Left ventricle myocardium superior (tissue), 1 donor: ENCODE data around the gene PHKA1. TPM values are rescaled to one million over a fixed set of nuclear protein-coding genes. Genes with fewer than 3 reads are reported as not detected.
"Not testable (repeated sequence)": the region's sequence is repeated elsewhere in the genome, so short reads cannot be mapped to it uniquely, and the experiment has no call there.

Experiments used
- ATAC-seq: fragments of 200-7000 bp; cut with Tn5 transposase; one replicate; pipeline ENCODE4 v1.9.1; 2020; ENCODE audit warnings: mild to moderate bottlenecking, moderate library complexity
- DNase-seq: peaks from one replicate; pipeline ENCODE4 v3.0.0-alpha.2; 2020
- intact Hi-C: fragments of 100-400 bp; cut with micrococcal nuclease; formaldehyde crosslinking; loops from one replicate; pipeline ENCODE4 v1.11.0; 2022
- long read RNA-seq: library from polyadenylated mRNA; unstranded; transcript quantifications from one replicate; pipeline ENCODE4 v2.0.0, GENCODE V29; 2021
- total RNA-seq: library from RNA; stranded (reverse); fragmentation: NEBNext Ultra II Directional; extraction: Animal tissue kit (Norgen Biotek cat#: 25700); gene quantifications from one replicate; pipeline ENCODE4 v1.2.1, GENCODE V29; 2021
- donor health status: DM: no; HTN: yes; CAD: no; lungs with severe emphysema.

Gene PHKA1
- total RNA-seq = 17.3 TPM
- long read RNA-seq, full-length matches to known transcripts = 10 of 20 reads
- long read RNA-seq, partial matches to known transcripts = 2 of 20 reads
- long read RNA-seq, other reads (novel, unspliced or antisense) = 8 of 20 reads

DNA sequence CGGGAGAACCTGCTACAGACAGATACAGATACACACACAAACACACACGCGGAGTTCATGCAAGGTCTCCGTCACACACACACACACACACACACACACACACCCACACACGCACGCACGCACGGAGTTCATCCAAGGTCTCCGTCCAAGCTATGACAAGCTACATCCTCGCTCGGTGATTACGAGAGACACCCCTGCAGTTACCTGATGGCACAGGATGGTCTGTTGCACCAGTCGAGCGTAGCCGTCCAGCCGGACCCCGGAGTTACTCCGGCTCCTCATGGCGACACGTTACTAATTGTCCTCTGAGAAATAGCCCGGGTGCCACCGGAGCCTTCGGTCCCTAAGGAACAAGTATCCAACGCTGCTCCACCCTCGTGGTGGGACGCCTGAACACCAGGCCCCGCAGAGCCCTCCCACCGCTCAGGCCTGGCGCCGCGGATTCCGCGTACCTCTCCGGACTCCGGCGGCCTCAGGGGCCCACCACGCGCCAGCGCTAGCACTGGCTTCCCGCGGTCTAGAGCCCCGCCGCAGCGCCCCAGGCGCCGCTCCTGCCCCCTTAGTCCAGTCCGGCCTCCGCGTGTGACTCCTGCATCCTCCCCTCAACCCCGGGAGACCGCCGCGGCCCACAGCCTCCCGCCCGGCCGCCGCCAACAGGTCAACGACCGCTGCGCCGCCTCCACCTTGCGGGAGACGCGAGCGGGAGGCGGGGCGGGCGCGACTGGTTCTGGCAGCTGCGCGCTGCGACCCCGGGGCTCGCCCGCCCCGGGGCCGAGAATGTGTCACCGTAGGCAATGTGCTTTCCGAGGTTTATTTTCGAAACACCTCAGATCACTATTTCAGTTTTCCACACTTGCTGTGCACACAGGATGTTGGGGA, at the start of gene PHKA1:
TSS of gene PHKA1 (minus strand) at position 708 of the 879 bp plus-strand sequence. CDS start at position 282, 426 bp downstream.
- intact Hi-C loops = not testable (repeated sequence)
- ATAC-seq = peak; percentile 85
- DNase-seq = peak; percentile 70

DNA sequence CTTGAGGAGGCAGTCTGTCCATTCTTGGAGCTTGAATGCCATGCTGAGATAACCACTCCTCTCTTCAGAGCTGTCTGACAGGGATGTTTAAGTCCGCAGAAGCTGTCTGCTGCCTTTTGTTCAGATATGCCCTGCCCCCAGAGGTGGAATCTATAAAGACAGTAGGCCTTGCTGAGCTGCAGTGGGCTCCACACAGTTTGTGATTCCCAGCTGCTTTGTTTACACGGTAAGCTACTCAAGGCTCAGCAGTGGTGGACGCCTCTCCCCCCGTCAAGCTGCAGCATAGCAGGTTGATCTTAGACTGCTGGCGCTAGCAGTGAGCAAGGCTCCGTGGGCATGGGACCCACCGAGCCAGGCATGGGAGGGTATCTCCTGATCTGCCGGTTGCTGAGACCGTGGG, 46.3 kb upstream of the PHKA1 start:
- DNase-seq, ATAC-seq, intact Hi-C loops: not testable (repeated sequence)

GRCh38 chrX:72748545-72748944, 34.4 kb upstream of the PHKA1 start:
- ATAC-seq, intact Hi-C loops, DNase-seq: not testable (repeated sequence)

GRCh38 chrX:72745546-72745945, 31.4 kb upstream of the PHKA1 start:
- intact Hi-C loops, ATAC-seq, DNase-seq: not testable (repeated sequence)

DNA sequence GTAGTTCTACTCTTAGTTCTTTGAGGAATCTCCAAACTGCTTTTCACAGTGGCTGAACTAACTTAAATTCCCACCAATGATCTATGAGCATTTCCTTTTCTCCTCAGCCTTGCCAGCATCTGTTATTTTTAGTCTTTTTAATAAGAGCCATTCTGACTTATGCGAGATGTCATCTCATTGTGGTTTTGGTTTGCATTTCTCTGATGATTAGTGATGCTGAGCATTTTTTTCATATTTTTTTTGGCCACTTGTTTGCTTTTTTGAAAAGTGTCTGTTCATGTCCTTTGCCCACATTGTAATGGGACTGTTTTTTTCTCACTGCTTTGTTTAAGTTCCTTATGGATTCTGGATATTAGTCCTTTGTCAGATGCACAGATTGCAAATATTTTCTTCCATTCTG, 21.5 kb upstream of the PHKA1 start:
- intact Hi-C loops = no loop called here
- no peak for DNase-seq
- no peak for ATAC-seq

GRCh38 chrX:72733636-72734035, 19.5 kb upstream of the PHKA1 start:
- DNase-seq, ATAC-seq, intact Hi-C loops: not testable (repeated sequence)

DNA sequence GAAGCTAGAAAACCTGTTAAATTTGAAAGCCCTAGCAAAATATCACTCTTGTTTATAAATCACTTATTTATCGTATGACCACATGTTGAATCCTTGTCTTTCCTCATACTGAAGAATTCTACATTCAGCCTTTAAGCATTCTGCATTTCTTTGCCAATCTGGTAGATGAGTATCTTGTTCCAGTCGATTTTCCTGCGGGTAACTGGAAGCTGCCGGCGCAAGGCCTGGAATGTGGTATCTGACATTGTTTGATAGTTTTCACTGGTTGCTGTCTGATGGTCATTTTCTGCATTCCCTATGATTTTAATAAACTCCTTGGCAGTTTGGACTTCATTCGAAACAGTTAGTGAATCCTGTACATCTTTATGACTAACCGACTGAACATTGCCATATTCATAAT, 13.7 kb upstream of the PHKA1 start:
- intact Hi-C loops = no loop called here
- DNase-seq = no peak
- no peak for ATAC-seq

DNA sequence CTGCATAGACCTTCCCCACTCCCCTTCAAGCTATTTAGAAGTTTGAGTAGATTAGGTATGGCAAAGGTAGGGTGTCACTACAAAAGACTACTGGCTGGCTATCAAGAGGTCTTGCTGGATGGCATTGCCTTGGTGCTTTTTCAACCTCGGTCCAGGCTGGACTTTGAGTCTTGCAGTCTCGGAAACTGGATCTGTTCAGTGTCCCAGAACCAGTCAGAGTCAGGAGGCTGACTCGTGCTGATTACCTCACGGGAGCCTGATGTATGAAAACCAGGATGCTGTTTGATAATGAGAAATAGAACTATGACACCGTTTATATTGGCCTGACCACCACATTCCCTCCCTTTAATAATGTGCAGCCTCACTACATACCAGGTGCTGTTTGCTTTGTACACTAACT, 2.7 kb upstream of the PHKA1 start:
- ATAC-seq (no peak), DNase-seq (no peak)
- intact Hi-C loops = no loop called here

DNA sequence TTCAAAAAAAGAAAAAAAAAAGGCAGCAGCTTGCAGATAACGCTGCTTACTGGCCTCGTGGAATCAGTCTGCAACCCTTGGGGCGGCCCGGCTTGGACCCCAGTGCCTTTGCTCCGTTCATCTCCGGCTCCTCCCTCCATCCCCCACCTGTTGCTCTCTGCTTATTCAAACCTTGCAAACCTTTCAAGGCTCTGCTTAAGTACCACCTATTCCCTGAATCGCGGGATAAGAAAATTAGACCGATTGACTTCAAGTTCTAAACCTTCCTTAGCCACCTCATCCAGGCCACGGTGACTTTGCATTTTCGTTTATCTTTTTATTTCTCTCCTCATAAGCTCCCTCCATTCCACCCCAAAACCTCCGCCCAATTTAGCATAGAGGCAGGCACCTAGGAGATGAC, 1.4 kb upstream of the PHKA1 start:
- ATAC-seq (no peak), DNase-seq (no peak)
- intact Hi-C loops = no loop called here

DNA sequence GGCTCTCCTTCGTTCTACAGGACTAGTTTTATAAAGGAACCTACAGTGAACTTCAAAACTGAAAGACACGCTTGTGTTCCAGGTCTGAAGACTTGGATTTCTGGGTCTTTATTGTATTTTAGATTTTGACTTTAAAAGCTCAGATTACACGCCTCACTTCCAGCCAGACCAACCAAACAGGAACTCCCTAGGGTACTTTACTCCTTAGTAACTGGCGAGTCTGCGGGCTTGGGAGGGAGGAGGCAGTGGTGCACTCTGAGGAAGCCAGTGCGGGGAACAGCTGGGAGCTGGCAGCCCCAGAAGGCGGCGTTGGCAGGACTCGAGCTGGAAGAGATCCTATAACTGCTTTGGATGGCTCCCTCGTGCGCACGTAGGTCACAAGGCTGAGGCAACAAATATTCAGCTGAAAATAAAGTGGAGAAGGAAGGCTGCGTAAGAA, 391 bp upstream of the PHKA1 start:
- DNase-seq = peak; percentile 79
- ATAC-seq = peak; percentile 93
- intact Hi-C loops = no loop called here

- ATAC-seq (no peak), DNase-seq (no peak)
- intact Hi-C loops = no loop called here
Observed at GRCh38 chrX:72713130-72713529, 976 bp downstream of the PHKA1 start.

- intact Hi-C loops = no loop called here
- no peak for ATAC-seq
Observed at GRCh38 chrX:72712094-72712755, 1.9 kb downstream of the PHKA1 start.

GRCh38 chrX:72705814-72706213, 8.3 kb downstream of the PHKA1 start:
- DNase-seq = no peak
- no peak for ATAC-seq
- intact Hi-C loops = no loop called here

More at GRCh38 chrX:72712094-72712755, 1.9 kb downstream of the PHKA1 start:
- no peak for DNase-seq

DNA sequence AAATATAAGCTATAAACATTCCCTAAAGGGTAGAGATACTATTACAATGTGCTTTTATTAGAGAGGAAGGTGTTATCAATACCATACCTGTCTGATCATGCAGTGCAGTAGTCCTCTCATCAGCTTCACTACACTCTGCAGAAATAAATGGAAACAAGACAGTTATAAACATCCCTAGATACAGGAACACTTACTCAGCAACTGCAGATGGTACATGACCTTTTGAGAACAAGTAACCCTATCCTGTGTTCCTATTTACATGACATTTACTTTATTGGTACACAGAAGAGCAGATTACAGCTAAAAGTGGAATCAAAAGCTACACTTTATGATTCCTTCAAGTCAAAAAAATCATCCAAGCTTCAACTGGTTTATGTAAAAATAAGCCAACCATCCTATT, 9.0 kb downstream of the PHKA1 start:
- ATAC-seq (no peak), DNase-seq (no peak)
- intact Hi-C loops = no loop called here

GRCh38 chrX:72694170-72694569, 19.9 kb downstream of the PHKA1 start:
- ATAC-seq = no peak
- intact Hi-C loops = no loop called here
- no peak for DNase-seq

DNA sequence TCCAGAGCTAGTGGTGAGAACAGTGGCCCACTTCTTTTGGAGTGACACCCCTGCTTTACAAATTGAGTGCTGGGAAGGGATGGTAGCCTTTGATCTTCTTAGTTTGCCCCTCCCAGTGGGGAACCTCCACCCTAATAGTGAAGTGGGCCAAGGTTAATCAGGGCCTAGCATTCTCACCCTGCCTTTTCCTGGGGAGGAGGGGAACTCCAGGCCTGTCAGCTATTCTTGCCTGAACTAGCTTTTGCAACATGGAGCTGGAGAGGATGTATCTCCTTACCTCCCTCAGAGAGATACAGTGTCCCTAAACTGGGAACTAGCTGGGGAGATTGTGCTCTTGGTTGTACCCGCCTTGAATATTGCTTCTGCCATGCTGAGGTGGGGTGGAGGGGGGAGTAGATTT, 20.6 kb downstream of the PHKA1 start:
- DNase-seq (no peak), ATAC-seq (no peak)
- intact Hi-C loops = no loop called here

DNA sequence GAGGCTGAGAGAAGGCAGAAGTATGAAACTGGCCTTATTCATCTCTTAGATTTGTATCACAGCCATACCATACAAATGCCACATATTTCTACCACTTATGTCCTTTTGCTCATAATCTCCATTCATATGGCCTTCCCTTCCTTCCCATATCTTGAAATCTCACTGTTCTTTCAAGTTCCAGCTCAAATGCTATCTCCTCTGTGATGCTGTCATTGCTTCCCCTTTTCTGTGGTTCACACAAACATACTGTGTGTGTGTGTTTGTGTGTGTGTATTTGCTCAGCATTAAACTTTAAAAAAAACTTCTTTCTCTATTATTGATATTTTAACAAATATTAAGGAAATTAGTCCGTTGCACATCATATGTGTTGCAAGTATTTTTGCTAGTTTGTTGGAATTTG, 26.7 kb downstream of the PHKA1 start:
- no peak for ATAC-seq
- intact Hi-C loops = no loop called here

DNA sequence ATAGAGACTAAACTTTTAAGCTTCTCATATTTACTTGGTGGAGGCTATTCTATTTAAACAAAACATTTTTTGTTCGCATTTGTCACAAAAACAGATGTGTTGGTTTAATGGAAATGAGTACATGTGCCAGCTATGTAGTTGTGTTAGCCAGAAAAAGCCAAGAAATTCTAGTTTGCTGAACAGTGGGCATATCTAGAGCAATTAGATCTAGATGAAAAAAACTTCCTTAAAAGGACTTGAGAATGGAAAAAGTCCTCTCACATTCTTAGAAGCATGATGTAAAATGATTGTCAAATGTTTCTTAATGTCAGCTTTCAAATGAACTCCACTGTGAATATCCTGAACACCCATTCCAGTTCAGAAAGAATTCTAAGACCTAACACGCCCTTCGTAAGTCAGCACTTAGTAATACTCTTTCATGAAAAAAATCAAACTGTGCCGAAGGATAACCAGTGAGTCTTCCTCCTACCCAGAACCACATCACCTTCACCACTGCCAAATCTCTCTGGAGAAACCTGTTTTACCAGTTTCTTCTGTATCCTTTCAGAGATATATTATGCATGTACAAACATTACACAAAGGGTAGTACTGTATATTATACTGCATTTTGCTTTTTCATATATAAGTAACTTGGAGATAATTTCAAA, 28.2 kb downstream of the PHKA1 start:
- ATAC-seq = no peak
- intact Hi-C loops = no loop called here
- no peak for DNase-seq

More for the DNA sequence above, 26.7 kb downstream of the PHKA1 start:
- no peak for DNase-seq

- intact Hi-C loops = no loop called here
- ATAC-seq (no peak), DNase-seq (no peak)
Observed at GRCh38 chrX:72685018-72685417, 29.1 kb downstream of the PHKA1 start.

DNA sequence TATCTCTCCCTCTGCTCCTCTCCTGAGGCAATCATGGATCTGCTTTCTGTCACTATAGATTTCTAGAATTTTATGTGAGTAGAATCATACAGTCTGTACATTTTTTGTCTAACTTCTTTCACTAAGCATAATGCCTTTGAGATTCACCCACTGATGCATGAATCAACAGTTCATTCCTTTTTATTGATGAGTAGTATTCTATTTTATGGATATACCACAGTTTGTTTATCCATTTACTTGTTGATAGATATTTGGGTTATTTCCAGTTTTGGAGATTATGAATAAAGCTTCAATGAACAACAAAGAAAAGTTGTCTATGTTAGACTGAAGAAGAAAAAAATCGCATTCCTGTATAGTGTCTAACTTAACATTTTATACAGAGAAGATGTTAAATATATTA, 30.5 kb downstream of the PHKA1 start:
- DNase-seq (no peak), ATAC-seq (no peak)
- intact Hi-C loops = no loop called here
